Suprapubic skin (tissue), 4 donors: ENCODE measurements around the gene RAB33B.

Experiments
- EP300 ChIP-seq: sonication (generic); formaldehyde crosslinking; IDR thresholded peaks from one replicate; pipeline ENCODE4 v1.6.1; 2017; ENCODE audit warnings: antibody characterized with exemption
- POLR2A ChIP-seq, 2 donors: fragments of 450-650 bp; IDR thresholded peaks; one replicate each; pipeline ENCODE4 v1.6.1; 2017; ENCODE audit warnings: antibody characterized with exemption in 2 of 2, mild to moderate bottlenecking in 2 of 2, moderate library complexity in 2 of 2
- POLR2AphosphoS5 ChIP-seq, 3 donors: sonication (generic); formaldehyde crosslinking; IDR thresholded peaks; one replicate each; pipeline ENCODE4 v1.6.1; 2017; ENCODE audit warnings: antibody characterized with exemption in 3 of 3
- TF ChIP-seq, protein P1 (sequence below), 2 donors: fragments of 200-600 bp in 1 of 2; fragments of 450-650 bp in 1 of 2; sonication (generic) in 1 of 2; IDR thresholded peaks; one replicate each; pipeline ENCODE4 v1.5.1; 2016 to 2019; ENCODE audit warnings: antibody characterized with exemption in 2 of 2, mild to moderate bottlenecking in 1 of 2, moderate library complexity in 1 of 2

DNA sequence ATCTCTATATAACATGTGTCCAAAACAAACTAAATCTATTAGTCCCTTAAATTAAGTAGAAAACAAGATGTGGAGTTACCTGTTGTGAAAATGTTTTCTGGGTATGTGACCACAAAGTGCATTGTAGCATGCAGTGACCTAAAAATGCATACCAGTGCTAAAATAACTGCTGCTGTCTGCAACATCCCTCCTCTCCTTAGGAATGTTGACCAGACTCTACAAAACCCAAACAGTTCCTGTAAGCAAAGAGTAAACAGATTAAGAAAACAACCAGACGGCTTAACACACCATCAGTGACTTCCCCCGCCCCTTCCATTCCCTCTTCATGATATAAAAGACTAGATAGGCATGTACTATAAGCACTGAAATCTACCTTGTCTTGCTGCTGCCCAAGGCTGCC, 15.8 kb upstream of the RAB33B start:
- TF ChIP-seq, protein P1, sequence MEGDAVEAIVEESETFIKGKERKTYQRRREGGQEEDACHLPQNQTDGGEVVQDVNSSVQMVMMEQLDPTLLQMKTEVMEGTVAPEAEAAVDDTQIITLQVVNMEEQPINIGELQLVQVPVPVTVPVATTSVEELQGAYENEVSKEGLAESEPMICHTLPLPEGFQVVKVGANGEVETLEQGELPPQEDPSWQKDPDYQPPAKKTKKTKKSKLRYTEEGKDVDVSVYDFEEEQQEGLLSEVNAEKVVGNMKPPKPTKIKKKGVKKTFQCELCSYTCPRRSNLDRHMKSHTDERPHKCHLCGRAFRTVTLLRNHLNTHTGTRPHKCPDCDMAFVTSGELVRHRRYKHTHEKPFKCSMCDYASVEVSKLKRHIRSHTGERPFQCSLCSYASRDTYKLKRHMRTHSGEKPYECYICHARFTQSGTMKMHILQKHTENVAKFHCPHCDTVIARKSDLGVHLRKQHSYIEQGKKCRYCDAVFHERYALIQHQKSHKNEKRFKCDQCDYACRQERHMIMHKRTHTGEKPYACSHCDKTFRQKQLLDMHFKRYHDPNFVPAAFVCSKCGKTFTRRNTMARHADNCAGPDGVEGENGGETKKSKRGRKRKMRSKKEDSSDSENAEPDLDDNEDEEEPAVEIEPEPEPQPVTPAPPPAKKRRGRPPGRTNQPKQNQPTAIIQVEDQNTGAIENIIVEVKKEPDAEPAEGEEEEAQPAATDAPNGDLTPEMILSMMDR (IDR thresholded peaks at IDR 0.05): no peak
- TF ChIP-seq EP300: no peak
- no peak for TF ChIP-seq POLR2AphosphoS5 (IDR thresholded peaks at IDR 0.05)
- TF ChIP-seq POLR2A (IDR thresholded peaks at IDR 0.05): no peak
